ENCODE measurements around the gene LTN1. TPM values are rescaled to one million over a fixed set of nuclear protein-coding genes. Genes with fewer than 3 reads are reported as not detected.

The LTN1 gene, protein sequence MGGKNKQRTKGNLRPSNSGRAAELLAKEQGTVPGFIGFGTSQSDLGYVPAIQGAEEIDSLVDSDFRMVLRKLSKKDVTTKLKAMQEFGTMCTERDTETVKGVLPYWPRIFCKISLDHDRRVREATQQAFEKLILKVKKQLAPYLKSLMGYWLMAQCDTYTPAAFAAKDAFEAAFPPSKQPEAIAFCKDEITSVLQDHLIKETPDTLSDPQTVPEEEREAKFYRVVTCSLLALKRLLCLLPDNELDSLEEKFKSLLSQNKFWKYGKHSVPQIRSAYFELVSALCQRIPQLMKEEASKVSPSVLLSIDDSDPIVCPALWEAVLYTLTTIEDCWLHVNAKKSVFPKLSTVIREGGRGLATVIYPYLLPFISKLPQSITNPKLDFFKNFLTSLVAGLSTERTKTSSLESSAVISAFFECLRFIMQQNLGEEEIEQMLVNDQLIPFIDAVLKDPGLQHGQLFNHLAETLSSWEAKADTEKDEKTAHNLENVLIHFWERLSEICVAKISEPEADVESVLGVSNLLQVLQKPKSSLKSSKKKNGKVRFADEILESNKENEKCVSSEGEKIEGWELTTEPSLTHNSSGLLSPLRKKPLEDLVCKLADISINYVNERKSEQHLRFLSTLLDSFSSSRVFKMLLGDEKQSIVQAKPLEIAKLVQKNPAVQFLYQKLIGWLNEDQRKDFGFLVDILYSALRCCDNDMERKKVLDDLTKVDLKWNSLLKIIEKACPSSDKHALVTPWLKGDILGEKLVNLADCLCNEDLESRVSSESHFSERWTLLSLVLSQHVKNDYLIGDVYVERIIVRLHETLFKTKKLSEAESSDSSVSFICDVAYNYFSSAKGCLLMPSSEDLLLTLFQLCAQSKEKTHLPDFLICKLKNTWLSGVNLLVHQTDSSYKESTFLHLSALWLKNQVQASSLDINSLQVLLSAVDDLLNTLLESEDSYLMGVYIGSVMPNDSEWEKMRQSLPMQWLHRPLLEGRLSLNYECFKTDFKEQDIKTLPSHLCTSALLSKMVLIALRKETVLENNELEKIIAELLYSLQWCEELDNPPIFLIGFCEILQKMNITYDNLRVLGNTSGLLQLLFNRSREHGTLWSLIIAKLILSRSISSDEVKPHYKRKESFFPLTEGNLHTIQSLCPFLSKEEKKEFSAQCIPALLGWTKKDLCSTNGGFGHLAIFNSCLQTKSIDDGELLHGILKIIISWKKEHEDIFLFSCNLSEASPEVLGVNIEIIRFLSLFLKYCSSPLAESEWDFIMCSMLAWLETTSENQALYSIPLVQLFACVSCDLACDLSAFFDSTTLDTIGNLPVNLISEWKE (N-terminal part only)
- polyA plus RNA-seq (ENCODE audit: low read depth in 6 of 6): 10 to 100 TPM; 18.6 to 23.5 (median 20.5) TPM

DNA sequence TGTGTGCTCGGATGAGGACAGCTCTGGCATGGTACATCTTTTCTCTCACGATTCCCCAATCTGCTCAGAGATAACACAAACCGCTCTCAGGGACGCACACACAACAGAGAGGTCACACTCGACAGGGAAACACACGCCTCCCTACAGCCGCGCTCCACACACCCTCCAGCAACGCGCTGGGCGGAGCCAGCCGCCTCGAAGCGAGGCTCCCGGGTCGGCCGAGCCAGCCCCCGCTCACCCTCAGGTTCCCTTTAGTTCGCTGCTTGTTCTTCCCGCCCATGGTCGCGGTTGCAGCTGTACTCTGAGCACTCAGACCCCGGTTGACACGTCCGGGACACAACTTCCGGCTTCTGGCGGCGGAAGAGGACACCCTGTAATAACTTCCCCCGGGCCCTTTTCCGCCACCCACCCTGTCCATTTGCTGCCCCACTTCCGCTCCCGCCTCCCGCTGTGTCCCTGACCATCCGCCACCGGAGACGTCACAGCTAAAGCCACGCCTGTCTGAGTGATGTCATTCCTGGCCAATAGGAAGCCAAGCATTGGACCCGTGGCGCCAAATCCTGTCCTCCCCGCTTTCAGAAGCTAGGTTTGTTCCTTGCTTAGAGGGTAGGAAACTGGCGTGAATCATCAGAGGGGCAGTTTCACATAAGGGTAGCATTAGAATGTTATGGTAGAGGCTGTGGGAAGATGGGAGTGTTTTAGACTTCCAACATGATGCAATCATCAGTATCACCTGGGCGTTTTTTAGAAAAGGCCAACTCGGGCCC is at the start of gene LTN1:
TSS of gene LTN1 (minus strand) at position 352 of the 767 bp plus-strand sequence. CDS start at position 280, 72 bp downstream.
- Mint-ChIP-seq H3K4me3 (peak within 1 kb of the TSS; percentile 86 to 98 (median 95)), H3K27ac (peak within 1 kb of the TSS; percentile 89 to 98 (median 98)), H3K9me3 (no peaks in the 10 kb centered on the region), H3K4me1 (peaks cover 22 to 45% (median 25%) of the 10 kb centered on the region in 3 donors), H3K36me3 (peaks cover 0 to 11% of the 10 kb centered on the region in 2 donors), H3K27me3 (no peaks in the 10 kb centered on the region)
- ATAC-seq (ENCODE audit: low read depth in 2 of 2): peak; percentile 88 to 92
- peak; percentile 99 for DNase-seq

GRCh38 chr21:29034678-29035077 is 42.0 kb upstream of the LTN1 start:
- peaks cover 22 to 28% of the 10 kb centered on the region in 2 donors for H3K36me3 Mint-ChIP-seq
- H3K27ac Mint-ChIP-seq: peak overlapping the region in 1 of 6 donors; percentile 7
- no peak for DNase-seq

DNA sequence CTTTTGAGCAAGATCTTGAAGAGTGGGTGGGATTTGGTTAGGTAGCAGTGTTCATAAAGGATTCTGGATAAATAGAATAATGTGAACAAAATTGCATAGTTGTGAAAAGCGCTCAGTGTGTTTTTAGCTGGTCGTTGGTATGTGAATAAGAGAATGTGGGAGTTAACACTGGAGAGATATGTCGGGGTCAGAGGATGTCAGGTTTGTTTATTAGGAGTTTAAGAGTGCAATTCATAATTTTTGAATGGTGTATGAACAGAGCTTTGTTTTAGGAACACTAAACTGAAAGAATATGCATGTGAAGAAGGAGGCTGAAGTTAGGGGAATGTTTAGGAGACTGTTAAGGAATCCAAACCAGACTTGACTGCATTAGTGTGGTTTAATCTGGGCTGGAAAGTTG is 41.2 kb upstream of the LTN1 start:
- Mint-ChIP-seq H3K36me3 (peaks cover 22 to 30% of the 10 kb centered on the region in 2 donors), H3K9me3 (no peaks in the 10 kb centered on the region), H3K4me1 (peaks cover 9 to 21% (median 12%) of the 10 kb centered on the region in 3 donors), H3K27me3 (no peaks in the 10 kb centered on the region), H3K4me3 (no peak overlapping the region), H3K27ac (peak overlapping the region in 5 of 6 donors; percentile 11 to 79 (median 17))
- DNase-seq (no peak), ATAC-seq (ENCODE audit: low read depth in 2 of 2) (no peak)

More at GRCh38 chr21:29034678-29035077, 42.0 kb upstream of the LTN1 start:
- no peak overlapping the region for H3K4me3 Mint-ChIP-seq
- ATAC-seq (ENCODE audit: low read depth in 2 of 2): no peak
- H3K9me3 Mint-ChIP-seq: no peaks in the 10 kb centered on the region
- H3K4me1 Mint-ChIP-seq: peaks cover 9 to 17% (median 12%) of the 10 kb centered on the region in 3 donors
- no peaks in the 10 kb centered on the region for H3K27me3 Mint-ChIP-seq

DNA sequence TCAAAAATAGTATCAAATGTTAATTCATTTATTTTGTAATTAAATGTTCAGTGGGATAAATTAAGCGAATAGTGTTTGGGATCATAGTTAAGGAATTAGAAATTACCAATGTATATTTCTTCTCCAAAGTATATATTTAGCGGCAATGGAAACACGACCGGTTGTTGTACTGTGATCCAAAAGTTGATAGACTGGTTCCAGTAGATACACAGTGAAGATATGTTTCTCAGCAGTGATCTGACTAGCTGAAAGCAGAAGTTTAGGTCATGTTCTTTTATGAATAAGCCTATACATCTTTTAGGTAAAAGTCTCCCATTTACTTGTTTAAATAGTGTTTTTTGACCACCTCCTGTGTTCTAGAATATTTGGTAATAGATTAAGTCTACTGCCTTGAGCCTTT is 40.6 kb upstream of the LTN1 start:
- Mint-ChIP-seq H3K27me3 (no peaks in the 10 kb centered on the region), H3K9me3 (no peaks in the 10 kb centered on the region), H3K36me3 (peaks cover 22 to 30% of the 10 kb centered on the region in 2 donors), H3K4me3 (no peak overlapping the region), H3K4me1 (peaks cover 9 to 21% (median 12%) of the 10 kb centered on the region in 3 donors), H3K27ac (peak overlapping the region in 2 of 6 donors; percentile 11 to 79)
- DNase-seq (no peak), ATAC-seq (ENCODE audit: low read depth in 2 of 2) (no peak)

DNA sequence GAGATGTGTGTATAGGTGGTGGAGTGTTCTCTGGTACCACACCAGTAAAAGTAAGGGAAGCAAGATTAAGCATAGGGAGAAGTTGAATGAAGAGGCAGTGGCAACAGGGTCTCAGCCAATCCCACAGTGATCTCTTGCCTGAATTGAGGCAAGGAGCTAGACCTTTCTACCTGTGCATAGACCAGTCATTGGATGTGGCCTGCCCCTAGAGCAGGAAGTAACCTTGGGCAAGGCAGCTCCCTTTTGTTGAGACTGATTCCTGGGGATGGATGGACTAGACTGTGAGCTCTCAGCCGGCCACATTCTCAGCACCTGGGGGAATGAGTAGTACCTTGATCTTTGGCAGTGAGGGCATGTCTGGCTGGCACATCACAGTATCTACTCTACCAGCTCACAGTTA is 38.2 kb upstream of the LTN1 start:
- Mint-ChIP-seq H3K27me3 (no peaks in the 10 kb centered on the region), H3K9me3 (no peaks in the 10 kb centered on the region), H3K4me3 (no peak overlapping the region), H3K27ac (peak overlapping the region in 2 of 6 donors; percentile 54 to 69), H3K36me3 (peaks cover 17 to 27% of the 10 kb centered on the region in 2 donors), H3K4me1 (peaks cover 16 to 29% (median 20%) of the 10 kb centered on the region in 3 donors)
- no peak for DNase-seq
- ATAC-seq (ENCODE audit: low read depth in 2 of 2): no peak

- ATAC-seq (ENCODE audit: low read depth in 2 of 2) (no peak), DNase-seq (no peak)
- peaks cover 29 to 36% (median 34%) of the 10 kb centered on the region in 3 donors for H3K4me1 Mint-ChIP-seq
- H3K27me3 Mint-ChIP-seq: no peaks in the 10 kb centered on the region
- no peaks in the 10 kb centered on the region for H3K9me3 Mint-ChIP-seq
- H3K27ac Mint-ChIP-seq: no peak overlapping the region
- peaks cover 16 to 22% of the 10 kb centered on the region in 2 donors for H3K36me3 Mint-ChIP-seq
- H3K4me3 Mint-ChIP-seq: peak overlapping the region in 1 of 8 donors; percentile 3
Observed at GRCh38 chr21:29029524-29029923, 36.8 kb upstream of the LTN1 start.

- ATAC-seq (ENCODE audit: low read depth in 2 of 2): no peak
- Mint-ChIP-seq H3K9me3 (no peaks in the 10 kb centered on the region), H3K27ac (peak overlapping the region; percentile 98 to 100 (median 99)), H3K27me3 (no peaks in the 10 kb centered on the region), H3K4me1 (peaks cover 20 to 36% (median 22%) of the 10 kb centered on the region in 3 donors), H3K4me3 (peak overlapping the region; percentile 91 to 100 (median 98)), H3K36me3 (peaks cover 0 to 5% of the 10 kb centered on the region in 2 donors)
- no peak for DNase-seq
Observed at GRCh38 chr21:29025328-29025713, 32.6 kb upstream of the LTN1 start.

DNA sequence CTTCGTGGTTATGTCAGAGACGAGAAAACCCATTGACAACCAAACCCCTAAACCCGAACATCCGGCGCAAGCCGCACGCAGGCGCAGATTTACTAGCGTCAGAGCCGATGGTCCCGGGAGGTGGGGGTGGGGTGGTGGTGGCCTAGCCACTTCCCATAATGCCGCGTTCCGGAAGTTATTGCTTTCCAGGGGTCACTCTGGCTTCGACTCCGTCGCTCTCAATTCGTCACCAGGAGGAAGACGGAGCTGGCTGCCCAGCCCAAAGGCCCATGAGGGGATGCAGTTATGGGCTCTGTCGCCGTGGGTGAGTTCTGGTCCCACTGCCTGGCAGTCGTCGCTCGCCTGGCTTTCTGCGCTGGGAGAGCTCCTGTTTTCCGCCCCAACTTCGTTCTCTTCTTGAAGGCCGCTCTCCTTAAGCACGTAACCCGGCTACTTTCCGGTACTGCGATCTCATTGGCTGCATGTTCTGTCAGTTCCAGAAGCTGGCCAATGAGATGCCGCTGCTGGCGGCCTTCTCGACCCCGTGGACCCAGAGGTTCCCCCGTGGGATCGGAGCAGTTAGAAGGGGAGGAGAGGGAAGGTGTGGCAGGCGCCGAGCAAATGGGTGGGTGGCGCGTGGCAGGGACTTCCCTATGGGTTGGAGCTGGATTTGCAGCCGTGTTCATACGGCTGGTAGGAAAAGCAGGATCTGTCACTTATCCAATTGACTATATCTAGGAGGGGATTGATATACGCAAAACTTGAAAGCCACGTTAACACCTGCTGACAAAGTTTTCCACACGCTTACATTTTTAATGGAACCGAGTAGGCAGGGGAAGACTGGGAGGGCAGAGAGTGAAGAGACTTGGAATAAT is 32.0 kb upstream of the LTN1 start, which contains the start of gene USP16:
TSS of gene USP16 (plus strand) at position 195 of the 854 bp plus-strand sequence. CDS start 3,246 bp downstream, outside the sequence.
- Mint-ChIP-seq H3K4me3 (peak within 1 kb of the TSS; percentile 91 to 100 (median 98)), H3K27me3 (no peaks in the 10 kb centered on the region), H3K36me3 (peaks cover 0 to 5% of the 10 kb centered on the region in 2 donors), H3K27ac (peak within 1 kb of the TSS; percentile 98 to 100 (median 99)), H3K4me1 (peaks cover 20 to 39% (median 22%) of the 10 kb centered on the region in 3 donors), H3K9me3 (no peaks in the 10 kb centered on the region)
- peak; percentile 88 to 90 for ATAC-seq (ENCODE audit: low read depth in 2 of 2)
- peak; percentile 95 for DNase-seq

- DNase-seq (no peak), ATAC-seq (ENCODE audit: low read depth in 2 of 2) (no peak)
- Mint-ChIP-seq H3K27ac (peak overlapping the region in 4 of 6 donors; percentile 26 to 57 (median 46)), H3K4me3 (peak overlapping the region in 5 of 8 donors; percentile 13 to 82 (median 34)), H3K9me3 (no peaks in the 10 kb centered on the region), H3K27me3 (no peaks in the 10 kb centered on the region), H3K36me3 (no peaks in the 10 kb centered on the region), H3K4me1 (peaks cover 32 to 53% (median 36%) of the 10 kb centered on the region in 3 donors)
Observed at GRCh38 chr21:29022166-29022565, 29.5 kb upstream of the LTN1 start.

GRCh38 chr21:29018540-29018939 is 25.9 kb upstream of the LTN1 start:
- no peaks in the 10 kb centered on the region for H3K36me3 Mint-ChIP-seq
- no peaks in the 10 kb centered on the region for H3K27me3 Mint-ChIP-seq
- no peak for DNase-seq
- peaks cover 12 to 25% (median 15%) of the 10 kb centered on the region in 3 donors for H3K4me1 Mint-ChIP-seq
- peak overlapping the region; percentile 66 to 97 (median 93) for H3K4me3 Mint-ChIP-seq
- ATAC-seq (ENCODE audit: low read depth in 2 of 2): no peak
- H3K27ac Mint-ChIP-seq: peak overlapping the region in 5 of 6 donors; percentile 71 to 99 (median 97)
- H3K9me3 Mint-ChIP-seq: no peaks in the 10 kb centered on the region

DNA sequence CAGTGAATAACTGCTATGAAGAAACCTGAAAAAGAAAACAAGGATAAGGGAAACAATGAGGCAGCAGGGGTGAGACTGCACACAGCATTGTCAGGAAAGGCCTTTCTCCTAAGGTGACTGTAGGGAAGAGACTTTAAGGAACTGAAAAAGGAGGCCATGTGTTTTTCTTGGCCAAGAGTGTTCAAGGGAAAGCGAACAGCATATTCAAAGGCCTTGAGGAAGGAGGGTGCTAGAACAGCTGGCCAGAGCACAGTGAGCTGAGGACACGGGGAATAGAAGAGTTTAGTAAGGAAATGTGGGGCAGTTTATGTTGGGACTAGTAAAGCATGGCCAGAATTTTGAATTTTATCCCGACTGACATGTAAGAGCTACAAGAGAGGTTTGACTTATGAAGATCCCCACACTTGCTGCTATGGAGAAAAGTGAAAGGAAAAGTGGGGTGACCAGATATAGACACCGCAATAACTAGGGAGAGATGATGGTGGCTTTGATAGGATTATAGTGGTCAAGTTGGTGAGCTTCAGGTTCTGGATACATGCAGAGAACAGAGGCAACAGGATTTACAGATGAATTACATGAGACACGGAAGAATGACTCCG is 25.1 kb upstream of the LTN1 start:
- Mint-ChIP-seq H3K27ac (peak overlapping the region; percentile 42 to 99 (median 77)), H3K27me3 (no peaks in the 10 kb centered on the region), H3K36me3 (no peaks in the 10 kb centered on the region), H3K4me1 (peaks cover 12 to 22% (median 15%) of the 10 kb centered on the region in 3 donors), H3K4me3 (peak overlapping the region; percentile 66 to 97 (median 93)), H3K9me3 (no peaks in the 10 kb centered on the region)
- ATAC-seq (ENCODE audit: low read depth in 2 of 2) (no peak), DNase-seq (no peak)

All from naive B cell (primary cell).